Measurements from ENCODE around the gene ERCC1.

- TF ChIP-seq SP1 (IDR thresholded peaks at IDR 0.05) (no peak), TAF1 (conservative IDR thresholded peaks at IDR 0.05) (no peak), CTCF (IDR thresholded peaks at IDR 0.05; ENCODE audit: low read depth, low read length, missing input control) (no peak), YY1 (IDR thresholded peaks at IDR 0.05) (no peak), REST (IDR thresholded peaks at IDR 0.05) (no peak)
These were observed 32.7 kb upstream of the ERCC1 start for GRCh38 chr19:45456500-45456815.
